Stimulated activated CD4-positive, alpha-beta T cell treated with anti-CD3 and anti-CD28 coated beads, Interleukin-1b, Interleukin-23, amount 100 ng/mL, for 48 hours (primary cell): ENCODE measurements around the gene MTA2.
"Not testable (repeated sequence)": the region's sequence is repeated elsewhere in the genome, so short reads cannot be mapped to it uniquely, and the experiment has no call there.

Source experiments
- DNase-seq: peaks from one replicate; pipeline ENCODE4 v3.0.0-alpha.2; 2020

MTA2 gene

GRCh38 chr11:62592146-62592815 lies 9.4 kb downstream of the MTA2 start:
- no peak for DNase-seq

DNA sequence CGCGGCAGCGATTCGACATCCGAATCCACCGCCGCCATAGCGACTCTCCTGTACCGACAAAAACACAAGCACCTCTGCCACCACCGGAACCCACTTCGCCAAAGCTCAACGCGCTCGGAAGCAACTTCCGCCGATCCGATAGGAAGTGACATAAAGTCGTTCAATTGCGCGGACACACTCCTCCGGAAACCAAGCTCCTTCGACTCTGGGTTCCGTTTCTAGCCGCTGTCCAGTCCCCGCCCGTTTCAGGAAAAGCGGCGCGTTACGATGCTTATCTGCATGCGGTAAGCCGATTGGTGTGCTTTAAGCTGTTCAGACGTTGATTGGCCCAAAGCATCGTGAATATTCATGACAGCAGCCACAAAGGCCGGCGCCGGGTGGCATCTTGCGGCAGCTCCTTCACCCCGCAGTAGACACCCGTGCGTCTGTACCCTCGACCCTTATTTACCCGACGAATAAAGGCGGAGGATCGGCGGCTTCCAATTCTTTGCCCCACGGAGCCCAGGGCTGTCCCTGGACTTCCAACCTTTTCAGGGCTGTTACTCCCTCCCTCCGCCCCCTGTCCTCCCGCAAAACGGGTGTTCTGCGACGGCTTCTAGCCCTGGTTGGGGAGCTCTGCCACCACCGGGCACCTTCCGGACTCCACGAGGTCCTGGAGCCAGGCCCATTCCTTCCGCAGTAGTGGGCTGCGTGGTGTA lies 10.1 kb downstream of the MTA2 start, which contains the start of gene TUT1:
Gene TUT1 (minus strand): TSS at position 76 of the 698 bp plus-strand sequence. CDS start 38 bp downstream, at position 38.
- peak; percentile 97 for DNase-seq

GRCh38 chr11:62588966-62589637 lies 12.6 kb downstream of the MTA2 start:
- peak; percentile 35 for DNase-seq

GRCh38 chr11:62585356-62585755 lies 16.3 kb downstream of the MTA2 start:
- not testable (repeated sequence) for DNase-seq

DNA sequence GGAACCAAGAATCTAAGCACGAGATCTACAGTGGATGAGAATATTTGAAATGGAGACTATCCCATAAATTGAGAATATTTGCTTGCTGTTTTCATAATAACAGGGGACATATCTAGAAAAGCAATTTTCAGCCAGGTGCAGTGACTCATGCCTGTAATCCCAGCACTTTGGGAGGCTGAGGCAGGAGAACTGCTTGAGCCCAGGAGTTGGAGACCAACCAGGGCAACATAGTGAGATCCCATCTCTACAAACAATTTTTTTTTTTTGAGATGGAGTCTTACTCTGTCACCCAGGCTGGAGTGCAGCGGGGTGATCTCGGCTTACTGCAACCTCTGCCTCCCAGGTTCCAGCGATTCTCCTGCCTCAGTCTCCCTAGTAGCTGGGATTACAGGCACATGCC lies 19.9 kb downstream of the MTA2 start:
- DNase-seq: not testable (repeated sequence)

DNA sequence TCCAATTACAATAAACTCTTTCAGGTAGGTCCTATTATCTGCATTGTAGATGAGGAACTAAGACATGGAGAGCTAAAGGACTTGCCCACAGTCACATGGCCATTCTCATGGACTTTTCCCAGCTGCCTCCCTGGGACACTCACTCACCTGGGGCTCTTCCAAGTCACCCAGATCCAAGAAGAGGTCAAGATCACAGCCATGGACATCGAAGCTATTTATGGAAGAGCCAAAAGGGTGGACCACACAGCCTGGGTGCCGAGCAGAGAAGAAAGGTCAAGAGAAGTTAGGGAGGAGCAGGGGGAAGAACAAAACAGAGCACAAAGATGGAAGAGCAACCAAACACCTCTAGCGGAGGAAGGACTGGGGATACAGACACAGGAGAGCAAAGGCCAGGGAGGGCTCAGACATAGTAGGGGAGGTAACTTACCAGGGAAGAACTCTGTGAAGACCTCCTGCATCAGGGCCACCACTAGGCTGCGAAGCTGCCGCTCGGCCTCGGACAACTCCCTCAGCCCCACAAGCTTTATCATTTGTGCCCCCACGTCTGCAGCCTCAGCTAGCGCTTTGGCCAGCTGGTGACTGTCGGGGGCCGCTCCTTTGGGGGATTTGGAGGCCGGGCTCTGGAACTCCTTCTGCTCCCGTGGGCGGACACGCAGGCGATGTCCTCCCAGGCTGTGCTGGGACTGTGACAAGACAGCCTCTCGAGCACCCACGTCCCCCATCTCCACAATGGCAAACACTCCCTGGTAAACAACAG lies 20.5 kb downstream of the MTA2 start:
- DNase-seq: no peak

- DNase-seq: no peak
These were observed 22.4 kb downstream of the MTA2 start for GRCh38 chr11:62579252-62579651.

- DNase-seq: no peak
These were observed 23.1 kb downstream of the MTA2 start for GRCh38 chr11:62578541-62578940.

DNA sequence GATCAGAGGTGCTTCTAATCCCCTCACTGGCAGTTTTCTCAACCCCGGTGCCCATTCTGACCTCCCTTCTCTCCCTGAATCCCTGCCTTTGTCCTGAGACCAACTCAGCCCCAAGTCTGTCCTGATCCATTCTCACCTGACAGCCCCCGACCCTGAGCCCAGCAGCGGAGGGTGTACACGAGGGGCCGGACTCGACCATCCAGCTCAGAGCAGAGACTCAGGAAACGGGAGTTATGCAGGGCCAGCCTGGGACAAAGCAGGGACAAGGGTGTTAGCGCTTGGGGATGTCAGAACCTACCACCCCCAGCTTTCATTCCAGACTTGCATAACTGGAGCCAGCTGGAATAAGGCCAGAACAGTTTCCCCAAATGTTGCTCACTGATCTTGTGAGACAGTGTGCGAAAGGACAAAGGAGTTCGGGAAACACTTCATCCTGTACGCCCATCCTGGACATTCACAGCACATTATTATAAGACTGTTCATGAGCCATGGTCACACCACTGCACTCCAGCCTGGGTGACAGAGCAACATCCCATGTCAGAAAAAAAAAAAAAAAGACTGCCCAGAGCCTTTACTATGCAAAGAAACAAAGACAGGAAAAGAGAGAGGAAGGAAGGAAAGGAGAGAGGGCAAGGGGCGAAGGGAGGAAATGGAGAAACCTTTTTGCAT lies 24.5 kb downstream of the MTA2 start:
- DNase-seq: no peak

- no peak for DNase-seq
These were observed 25.8 kb downstream of the MTA2 start for GRCh38 chr11:62575837-62576236.

DNA sequence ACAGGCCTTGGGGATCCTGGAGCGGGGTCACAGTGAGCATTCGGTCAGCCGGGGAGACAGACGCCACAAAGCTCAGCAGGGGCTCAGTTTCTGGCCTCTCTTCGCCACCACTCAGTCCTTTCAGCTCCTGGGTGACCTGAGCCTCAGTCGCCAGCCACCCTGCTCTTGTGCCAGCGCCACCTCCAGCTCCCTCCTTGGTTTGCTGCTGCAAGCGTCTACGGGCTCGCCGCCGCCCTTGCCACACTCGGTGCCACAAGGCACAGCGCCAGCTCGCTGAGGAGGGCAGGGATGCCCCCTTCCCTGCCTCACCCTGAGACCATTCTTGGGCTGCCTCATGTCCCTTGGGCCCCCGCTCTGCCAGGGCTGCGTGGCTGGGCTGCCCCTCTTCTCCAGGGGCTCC lies 26.5 kb downstream of the MTA2 start:
- DNase-seq: no peak

DNA sequence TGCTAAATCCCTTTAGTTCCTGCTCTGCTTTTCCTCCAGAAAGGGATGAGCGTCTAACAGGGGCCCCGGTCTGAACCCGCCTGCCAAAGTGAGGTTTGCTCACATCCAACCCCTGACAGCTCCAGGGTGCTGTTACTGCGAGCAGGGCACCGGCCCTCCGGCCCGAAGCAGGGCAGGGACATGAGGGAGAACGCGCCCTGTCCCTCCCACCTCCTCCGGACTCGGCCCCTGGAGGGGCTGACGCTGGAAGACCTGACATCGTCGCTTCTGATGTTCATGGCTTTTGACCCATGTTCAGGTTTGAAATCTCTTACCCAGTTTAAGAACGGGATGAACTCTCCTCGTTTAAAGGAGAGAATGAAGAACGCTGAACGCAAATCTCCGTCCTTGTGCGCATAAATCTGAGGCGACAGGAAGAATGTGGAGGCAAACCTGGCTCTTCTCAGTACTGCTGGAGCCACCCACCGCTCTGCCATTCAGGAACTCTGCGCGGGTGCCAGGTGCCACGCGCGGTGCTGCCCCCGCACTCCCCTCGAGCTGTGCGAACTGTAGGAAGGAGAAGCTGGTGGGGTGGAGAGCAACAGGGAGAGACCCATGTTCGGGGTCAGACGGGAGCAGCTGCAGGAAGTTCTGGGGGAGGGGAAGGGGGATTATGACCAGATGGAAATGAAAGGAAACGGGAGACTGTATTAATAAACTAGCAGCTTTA lies 27.1 kb downstream of the MTA2 start:
- no peak for DNase-seq

DNA sequence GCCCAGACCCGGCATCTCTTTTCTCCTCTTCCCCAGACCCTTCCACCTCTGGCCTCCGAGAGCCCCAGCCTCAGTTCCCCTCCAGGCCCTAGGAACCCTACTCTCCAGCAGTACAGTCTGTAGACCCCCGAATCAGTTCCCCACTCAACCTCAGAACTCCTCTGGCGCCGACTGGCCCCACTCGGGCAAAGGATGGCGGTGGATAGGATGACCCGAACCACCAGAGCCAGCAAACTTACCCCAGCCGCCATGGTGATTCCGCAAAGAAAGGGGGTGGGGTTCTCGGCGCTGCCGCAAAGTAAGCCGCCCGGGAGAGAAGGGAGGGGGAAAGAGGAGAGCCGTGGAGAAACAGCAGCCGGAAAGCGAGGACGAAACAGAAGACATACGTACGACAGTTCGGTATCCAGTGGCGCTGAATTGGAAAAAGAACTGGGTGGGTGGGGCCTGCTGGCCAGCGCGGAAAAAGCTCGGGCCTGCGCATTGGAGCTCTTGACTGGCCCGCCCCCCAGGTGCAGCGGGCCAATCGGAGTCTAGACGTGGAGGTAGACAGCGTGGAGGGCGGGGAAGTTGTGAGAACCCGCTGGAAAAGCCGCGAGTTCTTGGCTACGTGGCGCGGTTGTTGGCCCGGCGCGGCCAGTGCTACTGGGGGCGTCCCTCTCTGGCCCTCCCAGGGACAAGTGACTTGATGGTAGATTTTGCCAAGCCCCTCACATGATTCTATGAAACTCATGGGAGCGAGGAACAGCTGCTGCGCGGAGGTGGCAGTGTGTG lies 27.9 kb downstream of the MTA2 start, which contains the start of gene EEF1G:
Gene EEF1G (minus strand): TSS at position 300 of the 771 bp plus-strand sequence. CDS start 49 bp downstream, at position 251.
- DNase-seq: peak; percentile 99

DNA sequence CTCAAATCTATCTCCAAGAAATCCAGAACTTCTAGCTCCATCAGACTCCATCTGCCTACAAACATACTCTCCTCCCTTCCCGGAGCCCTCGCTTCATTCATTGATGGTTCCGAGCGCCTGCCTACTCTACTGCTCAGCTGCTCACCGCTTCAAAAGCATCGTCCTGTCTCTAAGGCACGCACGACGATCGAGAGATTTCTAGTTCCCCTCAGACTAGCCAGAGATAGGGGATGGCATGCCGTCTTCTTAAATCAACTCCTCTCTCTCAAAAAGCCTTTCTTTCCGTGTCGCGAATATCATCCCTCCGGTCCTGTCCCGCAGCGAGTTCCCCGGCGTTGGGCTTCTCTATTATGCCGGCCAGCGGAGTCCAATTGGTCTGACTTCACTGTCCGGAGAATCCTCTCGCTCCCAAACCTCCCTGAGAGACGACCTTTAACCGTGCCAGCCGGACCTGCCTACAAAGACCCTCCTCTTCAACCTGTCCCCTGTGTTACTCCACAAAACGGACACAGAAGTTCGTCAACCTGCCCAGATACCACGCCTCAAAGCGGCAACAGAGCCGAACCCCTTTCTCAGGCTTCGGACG lies 28.6 kb downstream of the MTA2 start:
- DNase-seq: peak; percentile 20

DNA sequence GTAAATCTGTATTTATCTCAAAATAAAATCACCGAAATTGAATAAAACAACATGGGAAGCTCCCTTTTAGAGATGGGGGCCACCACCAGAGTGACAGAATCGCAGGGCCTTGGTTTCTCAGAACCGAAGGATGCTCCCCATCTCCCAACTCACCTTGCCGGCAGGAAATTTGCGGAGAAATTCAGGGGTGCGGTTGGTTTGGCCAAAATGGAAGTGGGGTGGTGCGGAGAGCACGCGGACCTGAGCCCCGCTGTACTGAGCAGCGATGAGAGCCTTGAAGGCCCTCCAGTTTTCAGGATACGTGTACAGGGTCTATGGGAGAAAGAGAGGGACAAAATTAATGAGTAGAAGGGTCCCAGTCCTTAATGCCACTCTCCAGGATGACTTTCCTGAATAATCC lies 29.2 kb downstream of the MTA2 start:
- DNase-seq: no peak

- not testable (repeated sequence) for DNase-seq
These were observed 30.2 kb downstream of the MTA2 start for GRCh38 chr11:62571493-62571892.

DNA sequence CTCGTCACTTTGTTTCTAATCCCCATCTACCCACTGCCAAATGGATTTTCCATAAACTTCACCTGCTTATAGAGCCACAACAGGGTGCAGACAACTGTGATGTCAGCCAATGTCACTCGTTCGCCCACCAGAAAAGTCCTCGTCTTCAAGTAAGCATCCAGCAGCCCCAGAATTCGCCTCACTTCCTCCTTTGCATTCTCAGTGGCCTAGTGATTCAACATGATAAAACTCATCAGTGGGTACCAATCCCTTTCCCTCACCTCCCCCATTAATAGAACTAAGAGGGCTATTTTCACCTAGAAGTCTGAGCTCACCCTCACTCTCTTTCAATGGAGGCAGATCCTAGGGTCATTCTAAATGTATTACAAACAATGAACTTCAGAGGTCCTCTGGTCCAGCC lies 30.8 kb downstream of the MTA2 start:
- not testable (repeated sequence) for DNase-seq

DNA sequence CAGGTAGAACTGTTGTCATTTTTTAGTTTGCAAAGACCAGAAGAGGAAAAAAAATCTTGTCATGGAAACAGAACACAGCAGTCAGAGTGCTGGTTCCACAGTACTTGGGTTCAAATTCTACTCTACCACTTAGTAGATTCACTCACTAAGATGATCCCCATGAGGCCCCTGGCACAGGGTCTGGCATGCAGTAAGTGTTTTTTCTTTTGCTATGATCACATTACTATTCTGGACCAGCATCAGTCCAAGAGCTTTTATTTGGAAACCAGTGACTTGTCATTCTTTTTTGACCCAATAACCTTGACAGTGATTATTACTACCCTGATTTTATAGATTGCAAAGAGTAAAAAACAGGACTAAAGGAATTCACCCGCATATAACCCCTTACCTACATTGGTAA lies 32.1 kb downstream of the MTA2 start:
- no peak for DNase-seq

DNA sequence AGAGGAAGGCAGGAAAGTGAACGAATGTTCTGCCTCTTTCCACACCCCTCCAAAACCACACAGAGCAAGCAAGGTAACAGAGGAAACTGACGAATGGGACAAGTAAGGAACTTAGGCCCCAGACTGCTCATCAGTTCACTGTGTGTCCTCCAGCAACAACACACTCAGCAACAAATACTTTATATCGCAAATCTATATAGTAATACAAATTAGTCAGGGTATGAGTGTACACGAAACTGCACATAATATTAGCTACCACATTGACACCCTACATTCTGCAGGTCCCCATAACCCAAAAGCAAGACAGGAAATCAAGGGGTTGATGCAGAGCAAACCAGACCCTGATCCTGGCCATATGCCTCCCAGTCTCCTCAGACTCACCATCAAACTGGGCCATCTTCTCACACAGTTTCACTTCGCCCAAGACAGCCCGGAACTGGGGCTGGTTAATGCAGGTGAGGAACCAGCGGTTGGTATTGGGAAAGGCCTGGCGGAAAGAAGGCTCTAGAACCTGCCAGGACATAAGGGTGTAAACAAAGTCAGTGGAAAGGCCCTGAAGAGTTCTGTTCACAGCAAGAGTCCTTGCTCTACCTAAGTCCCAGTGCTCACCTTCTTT lies 34.5 kb downstream of the MTA2 start:
- DNase-seq: no peak

GRCh38 chr11:62566247-62566646 lies 35.4 kb downstream of the MTA2 start:
- no peak for DNase-seq
